Keratinocyte (primary cell): ENCODE results near the gene ASS1. TPM values are rescaled to one million over a fixed set of nuclear protein-coding genes. Genes with fewer than 3 reads are reported as not detected.

ENCODE experiments used
- DNase-seq: peaks from one replicate; pipeline ENCODE4 v3.0.0-alpha.2; 2011; ENCODE audit warnings: low read depth, missing footprints, low spot score
- FAIRE-seq: peaks from 2 replicates; lab custom pipeline; 2011; peaks lifted over from hg19 to GRCh38; lab: Jason Lieb, UNC
- H2AFZ ChIP-seq: 2 replicates; pipeline ENCODE4 v1.6.0; 2012; ENCODE audit warnings: low read length, control low read depth, inconsistent platforms; ENCODE audit not compliant: control insufficient read depth
- H3K27ac ChIP-seq: 2 replicates; pipeline ENCODE4 v1.5.1; 2011; ENCODE audit warnings: low read length; ENCODE audit not compliant: control insufficient read depth, insufficient read depth
- H3K27me3 ChIP-seq: 3 replicates; pipeline ENCODE4 v1.6.0; 2011; ENCODE audit warnings: low read length; ENCODE audit not compliant: control insufficient read depth, insufficient read depth; ENCODE audit errors: extremely low read depth
- H3K36me3 ChIP-seq, 2 experiments: 2 replicates in 1 of 2; 3 replicates in 1 of 2; pipeline ENCODE4 v1.5.1; 2011; ENCODE audit warnings: low read length in 2 of 2, mild to moderate bottlenecking in 1 of 2; ENCODE audit not compliant: control insufficient read depth in 2 of 2, insufficient read depth in 2 of 2; ENCODE audit errors: extremely low read depth in 1 of 2
- H3K4me1 ChIP-seq: 3 replicates; pipeline ENCODE4 v1.5.1; 2011; ENCODE audit warnings: low read length; ENCODE audit not compliant: control insufficient read depth, insufficient read depth; ENCODE audit errors: extremely low read depth
- H3K4me2 ChIP-seq: 3 replicates; pipeline ENCODE4 v1.6.0; 2011; ENCODE audit warnings: low read depth, low read length; ENCODE audit not compliant: control insufficient read depth, insufficient read depth; ENCODE audit errors: extremely low read depth
- H3K4me3 ChIP-seq, 3 experiments: fragments of 200-600 bp in 1 of 3; sonication (generic) in 1 of 3; 2 replicates in 2 of 3; 3 replicates in 1 of 3; pipeline ENCODE4 v1.5.1; 2011 to 2016; ENCODE audit warnings: low read length in 3 of 3, mild to moderate bottlenecking in 3 of 3, control low read depth in 2 of 3, inconsistent platforms in 1 of 3, low read depth in 1 of 3, mixed read lengths in 1 of 3, mixed run types in 1 of 3, moderate library complexity in 1 of 3; ENCODE audit not compliant: control insufficient read depth in 2 of 3, insufficient read depth in 2 of 3; ENCODE audit errors: extremely low read depth in 1 of 3
- H3K79me2 ChIP-seq: 2 replicates; pipeline ENCODE4 v1.6.0; 2012; ENCODE audit warnings: low read length; ENCODE audit not compliant: control insufficient read depth, insufficient read depth
- H3K9ac ChIP-seq: 3 replicates; pipeline ENCODE4 v1.6.0; 2011; ENCODE audit warnings: low read length; ENCODE audit not compliant: control insufficient read depth, insufficient read depth; ENCODE audit errors: extremely low read depth
- H3K9me1 ChIP-seq: 3 replicates; pipeline ENCODE4 v1.6.0; 2011; ENCODE audit warnings: low read length; ENCODE audit not compliant: control insufficient read depth, insufficient read depth; ENCODE audit errors: extremely low read depth
- H3K9me3 ChIP-seq: 2 replicates; pipeline ENCODE4 v1.5.1; 2012; ENCODE audit warnings: low read depth, low read length; ENCODE audit not compliant: control insufficient read depth
- H4K20me1 ChIP-seq: 3 replicates; pipeline ENCODE4 v1.6.0; 2011; ENCODE audit warnings: low read length; ENCODE audit not compliant: control insufficient read depth, insufficient read depth; ENCODE audit errors: extremely low read depth
- CTCF ChIP-seq, 3 experiments: IDR thresholded peaks in 1 of 3; conservative IDR thresholded peaks in 1 of 3; optimal IDR thresholded peaks in 1 of 3; 2 replicates in 2 of 3; 3 replicates in 1 of 3; pipeline versions ENCODE3 to v1.5.1; 2011; ENCODE audit warnings: low read length in 3 of 3, mild to moderate bottlenecking in 3 of 3, moderate library complexity in 2 of 3, control low read depth in 1 of 3, inconsistent platforms in 1 of 3; ENCODE audit not compliant: insufficient read depth in 2 of 3; ENCODE audit errors: extremely low read depth in 1 of 3
- EZH2 ChIP-seq: IDR thresholded peaks from one replicate; pipeline ENCODE4 v1.6.1; 2012; ENCODE audit warnings: inconsistent platforms, mild to moderate bottlenecking, low read length, moderate library complexity
- dilution Hi-C: fragments of 300-500 bp; cut with MboI; formaldehyde crosslinking; loops from one replicate; pipeline ENCODE4 v1.7.0; 2020; ENCODE audit warnings: low sequenced_read_pairs; ENCODE audit not compliant: extremely low pct_ligation_motif_present
- polyA plus RNA-seq, 5 experiments: library from polyadenylated mRNA; depleted of rRNA in 3 of 5; stranded (reverse) in 3 of 5; stranded (forward) in 1 of 5; unstranded in 1 of 5; fragments of >200 nt; gene quantifications; 1 replicate in 1 of 5; 2 replicates in 3 of 5; 3 replicates in 1 of 5; pipeline versions ENCODE4 v1.2.1 to v1.2.3, GENCODE V29; 2011 to 2012; ENCODE audit warnings: missing spikeins in 2 of 5, low read depth in 1 of 5, low replicate concordance in 1 of 5

The ASS1 gene
- polyA plus RNA-seq, 1 donor (not counting 4 experiments of a cell fraction or from before 2014, with no cell fraction given) = 52.4 TPM

GRCh38 chr9:130461731-130462130 is 17.0 kb downstream of the ASS1 start:
- dilution Hi-C loops = no loop called here
- Histone ChIP-seq H3K79me2 (no peaks in the 10 kb centered on the region), H4K20me1 (peaks cover 2% of the 10 kb centered on the region), H3K36me3 (no peaks in the 10 kb centered on the region), H3K27ac (no peak overlapping the region), H3K9me3 (no peaks in the 10 kb centered on the region), H3K27me3 (peaks cover 3% of the 10 kb centered on the region), H3K9ac (no peak overlapping the region), H3K9me1 (no peaks in the 10 kb centered on the region), H3K4me2 (no peak overlapping the region), H2AFZ (no peak overlapping the region), H3K4me1 (no peaks in the 10 kb centered on the region), H3K4me3 (no peak overlapping the region)
- no peak for FAIRE-seq
- no peak for TF ChIP-seq CTCF (optimal IDR thresholded peaks at IDR 0.05 in 1 of 3, IDR thresholded peaks at IDR 0.05 in 1 of 3, conservative IDR thresholded peaks at IDR 0.05 in 1 of 3; ENCODE audit: extremely low read depth in 1 of 3, insufficient read depth in 2 of 3, low read length in 3 of 3)
- TF ChIP-seq EZH2 = no peak
- no peak for DNase-seq

GRCh38 chr9:130462685-130463540 is 18.2 kb downstream of the ASS1 start:
- no peak for DNase-seq
- dilution Hi-C loops = no loop called here
- Histone ChIP-seq H3K79me2 (no peaks in the 10 kb centered on the region), H3K9me3 (no peaks in the 10 kb centered on the region), H3K27me3 (peaks cover 3% of the 10 kb centered on the region), H3K4me3 (no peak overlapping the region), H3K4me2 (no peak overlapping the region), H2AFZ (no peak overlapping the region), H3K36me3 (no peaks in the 10 kb centered on the region), H3K9ac (no peak overlapping the region), H3K9me1 (no peaks in the 10 kb centered on the region), H3K27ac (no peak overlapping the region), H3K4me1 (no peaks in the 10 kb centered on the region), H4K20me1 (peaks cover 2% of the 10 kb centered on the region)
- no peak for FAIRE-seq
- TF ChIP-seq EZH2 (no peak), CTCF (optimal IDR thresholded peaks at IDR 0.05 in 1 of 3, IDR thresholded peaks at IDR 0.05 in 1 of 3, conservative IDR thresholded peaks at IDR 0.05 in 1 of 3; ENCODE audit: extremely low read depth in 1 of 3, insufficient read depth in 2 of 3, low read length in 3 of 3) (no peak)
